SKM-1 (cell line): ENCODE measurements around the gene COPE.
"Not testable (repeated sequence)": the region's sequence is repeated elsewhere in the genome, so short reads cannot be mapped to it uniquely, and the experiment has no call there.

Experiments
- DNase-seq: peaks from one replicate; lab custom pipeline; 2025; ENCODE audit not compliant: unreplicated experiment; lab: John Stamatoyannopoulos, UW

Gene COPE

DNA sequence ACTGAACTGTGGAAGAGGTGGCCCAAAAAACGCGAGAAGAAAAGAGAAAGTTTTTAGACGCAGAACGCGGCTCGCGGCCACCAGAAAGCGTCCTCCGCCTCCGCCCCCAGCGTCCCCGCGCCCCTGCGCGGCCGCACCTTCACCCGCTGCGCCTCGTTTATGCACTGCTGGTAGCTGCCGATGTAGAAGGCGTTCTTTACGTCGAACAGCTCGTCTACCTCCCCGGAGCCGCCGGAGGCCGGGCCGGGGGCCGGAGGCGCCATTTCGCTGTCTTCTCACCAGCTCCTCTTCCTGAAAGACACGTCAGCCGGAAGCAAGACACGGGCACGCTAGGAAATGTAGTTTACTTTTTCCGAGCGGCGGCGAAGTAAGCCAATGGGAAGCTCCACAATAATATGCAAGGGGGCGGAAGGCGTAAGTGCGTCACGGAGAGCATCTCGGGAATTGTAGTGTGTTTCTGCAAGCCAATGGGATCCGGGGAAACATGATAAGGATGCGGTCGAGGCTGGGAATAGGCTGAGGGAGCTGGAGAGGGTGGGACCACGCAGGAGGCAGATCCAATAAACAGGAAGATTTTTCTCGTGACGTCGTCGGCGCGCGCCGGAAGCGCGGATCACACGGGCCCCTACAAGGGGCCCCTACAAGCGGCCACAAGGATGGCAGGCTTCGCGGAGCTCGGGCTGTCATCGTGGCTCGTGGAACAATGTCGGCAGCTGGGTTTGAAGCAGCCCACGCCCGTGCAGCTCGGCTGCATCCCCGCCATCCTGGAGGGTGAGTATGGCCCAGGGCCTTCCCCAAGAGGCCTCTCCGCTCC, at the start of gene COPE, which contains the start of gene DDX49:
COPE (minus strand) TSS at position 302 of the 814 bp plus-strand sequence; CDS start at position 263, 39 bp downstream.
DDX49 (plus strand) TSS at position 630 of the 814 bp plus-strand sequence; CDS start at position 657, 27 bp downstream.
- peak; percentile 100 for DNase-seq

DNA sequence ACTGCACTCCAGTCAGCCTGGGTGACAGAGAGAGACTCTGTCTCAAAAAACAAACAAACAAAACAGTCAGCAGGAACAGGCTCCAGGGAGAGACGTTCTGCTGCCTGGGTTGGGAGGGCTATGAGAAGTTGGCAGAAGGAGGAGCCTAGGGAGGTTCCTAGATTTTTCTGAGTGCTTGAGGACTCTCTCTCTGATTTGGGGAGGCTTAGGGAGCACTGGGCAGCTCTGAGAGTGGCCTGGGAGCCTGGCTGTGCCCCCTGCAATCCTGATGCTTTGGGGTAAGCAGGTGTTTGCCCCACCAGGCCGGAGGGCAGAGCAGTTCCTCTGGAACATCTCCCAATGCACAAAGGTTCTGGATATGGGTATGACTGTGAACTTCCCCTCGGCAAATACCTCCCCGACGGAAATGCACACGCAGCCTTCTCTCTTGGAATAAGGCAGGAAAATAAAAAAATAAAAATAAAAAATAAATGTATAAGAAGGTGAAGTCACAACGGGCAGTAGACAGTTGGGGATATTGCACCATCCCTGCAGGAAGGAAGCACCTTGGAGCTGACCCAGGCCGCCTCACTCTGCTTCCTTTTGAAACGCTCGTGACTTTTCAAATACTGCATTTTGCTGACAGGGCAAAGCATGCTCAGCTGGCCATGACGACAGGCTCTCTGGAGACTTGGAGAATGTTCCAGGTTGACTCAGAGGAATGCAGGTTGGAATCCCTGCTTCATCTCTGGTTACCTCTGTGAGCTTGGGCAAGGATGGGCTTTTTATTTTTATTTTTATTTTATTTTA, 48.4 kb upstream of the COPE start:
- peak; percentile 67 for DNase-seq

DNA sequence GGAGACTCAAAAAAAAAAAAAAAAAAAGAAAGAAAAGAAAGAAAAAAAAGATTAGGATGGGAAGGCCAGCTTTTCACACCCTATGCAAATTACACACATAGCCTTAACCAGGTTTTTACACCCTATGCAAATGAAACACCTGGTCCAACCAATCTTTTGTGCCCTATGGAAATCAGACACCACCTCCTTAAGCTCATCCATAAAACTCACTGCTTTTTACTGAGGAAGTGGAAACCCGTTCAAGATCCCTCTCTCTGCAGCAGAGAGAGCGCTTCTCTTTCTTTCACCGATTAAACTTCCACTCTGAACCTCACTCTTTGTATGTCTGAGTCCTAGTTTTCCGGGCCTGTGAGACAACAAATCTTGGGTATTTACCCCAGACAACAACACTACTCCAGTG, 47.1 kb upstream of the COPE start:
- DNase-seq, result no peak

DNA sequence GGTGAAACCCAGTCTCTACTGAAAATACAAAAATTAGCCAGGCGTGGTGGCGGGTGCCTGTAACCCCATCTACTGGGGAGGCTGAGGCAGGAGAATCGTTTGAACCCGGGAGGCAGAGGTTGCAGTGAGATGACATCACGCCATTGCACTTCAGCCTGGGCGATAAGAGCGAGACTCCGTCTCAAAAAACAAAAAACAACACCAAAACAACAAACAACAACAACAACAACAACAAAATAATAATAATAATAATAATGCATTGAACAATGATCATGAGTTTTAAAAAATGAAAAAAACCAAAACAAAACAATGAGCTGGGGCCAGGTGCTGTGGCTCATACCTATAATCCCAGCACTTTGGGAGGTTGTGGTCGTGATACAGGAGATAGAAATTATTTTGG, 44.9 kb upstream of the COPE start:
- DNase-seq, result no peak

DNA sequence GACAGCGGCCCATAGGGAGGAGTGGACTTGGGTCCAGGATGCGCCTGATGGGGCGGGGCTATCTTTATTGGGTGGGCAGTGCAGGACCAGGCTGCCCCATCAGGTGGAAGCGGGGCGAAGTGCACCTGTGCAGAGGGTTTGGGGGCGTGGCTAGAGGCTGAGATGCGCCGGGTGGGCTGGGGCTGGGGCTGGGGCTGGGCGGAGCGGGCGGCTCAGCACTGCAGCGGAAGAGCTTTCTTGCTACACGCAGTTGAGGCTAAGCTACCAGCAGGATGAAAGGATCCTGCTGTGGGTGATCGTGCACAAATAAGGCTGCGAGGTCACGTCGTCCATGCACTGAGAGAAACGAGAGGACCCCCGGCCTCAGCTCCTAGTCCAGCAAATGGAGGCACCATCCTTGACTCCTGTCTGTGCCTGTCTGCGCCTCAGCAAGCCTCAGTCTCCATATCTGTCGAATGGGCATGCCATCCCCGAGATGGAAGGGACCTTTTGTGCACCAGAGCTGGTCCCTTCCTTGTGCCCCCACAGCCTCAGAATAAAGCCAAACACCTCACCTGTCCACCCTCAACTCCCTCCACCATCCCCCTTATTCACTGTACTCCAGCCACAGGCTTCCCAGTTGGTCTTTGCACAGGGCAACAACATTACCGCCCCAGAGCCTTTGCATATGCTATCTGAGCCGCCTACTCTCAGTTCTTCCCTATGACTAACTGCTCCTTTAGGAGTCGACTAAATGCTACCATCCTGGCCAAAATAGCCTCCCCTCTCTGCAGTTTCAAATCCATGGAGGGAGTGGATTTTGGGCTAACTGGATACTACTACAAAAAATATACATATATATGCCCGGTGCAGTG, 42.8 kb upstream of the COPE start:
- no peak for DNase-seq

DNA sequence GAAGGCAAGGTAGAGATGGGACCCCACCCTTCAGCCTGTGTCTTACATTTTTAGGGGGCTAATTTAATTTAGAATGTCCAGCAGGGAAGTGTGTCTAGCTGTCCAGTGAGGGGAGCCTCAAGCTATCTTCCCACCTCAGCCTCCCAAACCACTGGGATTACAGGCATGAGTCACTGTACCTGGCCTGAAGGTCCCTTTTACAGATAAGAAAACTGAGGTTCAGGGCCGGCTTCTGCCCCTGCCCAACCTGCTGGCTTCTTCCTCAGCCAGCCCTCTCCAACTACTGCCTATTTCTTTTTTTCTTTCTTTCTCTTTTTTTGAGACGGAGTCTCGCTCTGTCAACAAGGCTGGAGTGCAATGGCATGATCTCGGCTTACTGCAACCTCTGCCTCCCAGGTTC, 41.2 kb upstream of the COPE start:
- DNase-seq, result no peak

DNA sequence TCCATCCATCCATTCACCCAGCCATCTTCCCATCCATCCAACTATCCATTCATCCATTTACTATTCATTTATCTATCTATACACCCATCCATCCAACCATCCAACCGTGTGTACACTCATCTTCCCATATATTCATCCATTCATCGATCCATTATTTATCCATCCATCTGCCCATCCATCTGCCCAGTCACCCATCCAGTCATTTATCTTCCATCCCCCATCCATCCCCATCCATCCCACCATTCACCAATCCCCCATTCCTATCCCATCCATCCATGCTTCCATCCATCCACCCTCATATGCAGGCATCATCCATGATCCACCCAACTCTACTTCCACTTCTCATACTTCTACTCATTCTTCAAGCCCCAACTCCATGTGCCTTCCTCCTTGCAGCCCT, 35.9 kb upstream of the COPE start:
- no peak for DNase-seq

DNA sequence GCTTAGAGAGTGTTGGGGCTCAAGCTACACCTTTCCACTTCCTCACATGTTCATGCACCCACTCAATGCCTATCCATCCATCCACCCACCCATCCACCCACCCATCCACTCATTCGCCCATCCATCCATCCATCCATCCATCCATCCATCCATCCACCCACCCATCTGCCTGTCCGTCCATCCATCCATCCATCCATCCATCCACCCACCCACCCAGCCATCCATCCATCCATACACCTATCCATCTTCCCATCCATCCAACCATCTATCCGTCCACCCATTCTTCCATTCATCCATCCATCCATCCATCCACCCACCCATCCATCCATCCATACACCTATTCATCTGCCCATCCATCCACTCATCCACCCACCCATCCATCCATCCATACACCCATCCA, 34.9 kb upstream of the COPE start:
- DNase-seq, result no peak

DNA sequence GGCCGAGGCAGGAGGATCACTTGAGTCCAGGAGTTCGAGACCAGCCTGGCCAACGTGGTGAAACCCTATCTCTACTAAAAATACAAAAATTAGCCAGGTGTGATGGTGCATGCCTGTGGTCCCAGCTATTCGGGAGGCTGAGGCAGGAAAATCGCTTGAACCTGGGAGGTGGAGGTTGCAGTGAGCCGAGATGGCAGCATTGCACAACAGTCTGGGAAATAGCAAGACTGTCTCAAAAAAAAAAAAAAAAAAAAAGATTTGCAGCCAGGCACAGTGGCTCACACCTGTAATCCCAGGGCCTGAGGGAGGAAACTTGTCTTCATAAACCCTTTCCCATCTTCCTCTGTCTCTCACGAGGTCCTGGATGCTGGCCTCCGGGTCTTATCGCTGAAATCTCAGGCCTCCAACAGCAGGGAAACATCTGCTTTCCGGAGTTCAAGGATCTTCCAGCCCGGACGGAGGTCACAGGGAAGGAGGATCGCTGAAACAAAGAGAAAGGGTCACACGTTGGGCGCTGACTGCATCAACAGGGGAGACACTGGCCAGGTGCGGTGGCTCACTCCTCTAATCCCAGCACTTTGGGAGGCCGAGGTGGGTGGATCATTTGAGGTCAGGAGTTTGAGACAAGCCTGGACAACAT, 33.3 kb upstream of the COPE start:
- DNase-seq, result not testable (repeated sequence)

DNA sequence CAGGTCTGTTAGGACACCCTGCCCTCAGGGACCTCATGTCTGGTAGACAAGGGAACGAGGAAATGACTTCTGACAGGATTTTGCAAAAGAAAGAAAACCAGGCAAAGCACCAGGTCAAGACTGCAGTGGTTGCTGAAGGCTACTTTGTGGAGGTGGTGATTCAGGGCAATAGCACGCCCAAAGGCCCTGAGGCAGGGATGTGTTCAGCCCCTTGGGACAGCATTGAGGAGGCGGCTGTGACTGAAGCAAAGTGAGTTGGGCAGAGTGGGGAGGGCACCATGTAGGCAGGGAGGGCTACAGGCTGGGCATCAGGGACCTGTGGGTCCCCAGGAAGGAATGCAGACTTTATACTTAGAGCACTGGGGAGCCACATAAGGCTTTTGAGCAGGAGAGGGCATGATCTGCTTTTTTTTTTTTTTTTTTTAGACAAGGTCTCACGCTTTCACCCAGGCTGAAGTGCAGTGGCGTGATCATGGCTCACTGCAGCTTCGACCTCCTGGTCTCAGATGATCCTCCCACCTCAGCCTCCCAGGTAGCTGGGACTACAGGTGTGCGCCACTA, 32.6 kb upstream of the COPE start:
- DNase-seq, result no peak

DNA sequence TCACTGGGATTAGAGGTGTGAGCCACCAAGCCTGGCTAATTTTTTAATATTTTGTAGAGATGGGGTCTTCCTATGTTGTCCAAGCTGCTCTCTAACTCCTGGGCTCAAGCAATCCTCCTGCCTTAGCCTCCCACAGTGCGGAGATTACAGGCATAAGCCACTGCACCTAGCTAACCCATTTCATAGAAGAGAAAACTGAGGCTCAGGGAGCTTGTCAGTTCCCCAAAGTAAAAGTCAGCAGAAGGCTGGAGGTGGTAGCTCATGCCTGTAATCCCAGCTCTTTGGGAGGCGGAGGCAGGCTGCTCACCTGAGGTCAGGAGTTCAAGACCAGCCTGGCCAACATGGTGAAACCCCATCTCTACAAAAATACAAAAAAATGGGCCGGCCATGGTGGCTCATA, 30.7 kb upstream of the COPE start:
- no peak for DNase-seq

DNA sequence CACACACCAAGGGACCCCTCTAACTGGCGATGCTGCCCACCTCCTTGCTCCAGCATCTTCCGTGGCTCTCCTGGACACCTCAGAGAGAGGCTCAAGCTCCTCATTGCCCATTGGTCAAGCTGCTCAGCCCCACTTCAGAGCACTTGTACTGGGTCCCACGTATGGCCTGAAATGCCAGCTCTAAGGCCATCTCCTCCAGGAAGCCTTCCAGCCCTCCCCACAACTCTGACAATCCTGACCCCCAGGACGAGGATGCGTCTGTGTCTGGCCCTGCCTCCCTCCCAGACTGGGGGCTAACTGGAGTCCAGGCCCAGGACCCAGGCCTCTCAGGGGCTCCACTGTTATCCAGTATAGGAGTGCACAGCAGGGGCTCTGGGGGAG, 29.8 kb upstream of the COPE start:
- DNase-seq, result no peak

DNA sequence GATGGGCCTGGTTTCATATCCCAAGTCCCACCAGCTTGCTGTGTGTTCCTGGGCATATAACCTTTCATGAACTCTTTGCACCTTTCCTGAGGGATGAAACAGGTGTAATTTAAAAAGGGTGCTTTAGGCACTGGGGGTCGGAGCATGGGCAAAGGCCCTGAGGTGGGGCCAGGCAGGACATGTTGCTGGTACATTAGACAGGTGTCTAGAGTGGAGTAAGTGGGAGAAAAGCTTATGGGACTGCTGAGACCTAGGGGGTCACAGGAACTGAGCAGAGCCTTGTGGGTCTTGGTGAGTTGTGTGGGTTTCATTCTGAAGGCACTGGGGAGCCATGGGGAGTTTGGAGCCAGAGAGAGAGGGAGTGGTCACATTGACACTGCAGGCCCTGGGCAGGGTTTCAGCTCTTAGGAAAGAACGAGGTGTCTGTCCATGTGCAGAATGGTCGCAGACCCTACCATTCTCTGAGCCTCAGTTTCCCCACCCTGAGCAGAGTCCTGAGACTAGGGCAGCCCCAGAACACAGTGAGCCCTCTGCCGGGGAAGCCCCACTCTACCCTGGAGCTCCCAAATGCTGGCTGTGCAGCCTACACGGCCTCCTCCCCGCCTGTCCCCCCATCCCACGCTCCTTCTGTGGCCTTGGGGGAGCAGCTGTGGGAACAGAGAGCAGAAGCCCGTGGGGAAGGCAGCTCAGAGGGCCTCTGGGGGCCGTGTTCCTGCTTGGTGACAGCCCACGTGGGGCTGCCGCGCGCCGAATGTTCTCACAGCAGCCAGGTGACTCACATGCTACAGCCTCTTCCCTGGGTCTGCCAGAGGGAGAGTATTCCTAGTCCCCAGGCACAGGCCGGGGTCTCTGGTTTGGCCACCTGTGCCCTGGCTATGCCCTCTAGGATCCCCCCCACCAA, 29.1 kb upstream of the COPE start:
- DNase-seq, result no peak

DNA sequence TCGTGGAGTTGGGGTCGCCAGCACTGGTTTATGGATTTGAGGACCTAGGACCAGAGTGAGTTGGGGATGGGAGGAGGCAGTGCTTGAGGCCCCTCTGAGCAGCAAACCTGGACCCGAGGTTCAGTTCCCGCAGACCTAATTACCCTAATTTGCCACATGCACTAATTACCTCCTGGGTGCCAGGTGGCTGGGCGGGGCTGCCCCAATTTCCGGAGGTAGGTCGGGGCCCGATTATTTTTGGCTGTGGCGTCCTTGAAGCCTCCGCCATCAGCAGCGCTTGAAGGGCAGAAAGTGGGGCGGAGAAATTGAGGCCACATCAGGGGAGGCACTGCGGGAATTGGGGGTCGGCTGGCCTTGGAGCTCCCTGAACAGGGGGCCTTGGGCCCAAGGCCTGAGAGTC, 27.7 kb upstream of the COPE start:
- DNase-seq, result no peak

DNA sequence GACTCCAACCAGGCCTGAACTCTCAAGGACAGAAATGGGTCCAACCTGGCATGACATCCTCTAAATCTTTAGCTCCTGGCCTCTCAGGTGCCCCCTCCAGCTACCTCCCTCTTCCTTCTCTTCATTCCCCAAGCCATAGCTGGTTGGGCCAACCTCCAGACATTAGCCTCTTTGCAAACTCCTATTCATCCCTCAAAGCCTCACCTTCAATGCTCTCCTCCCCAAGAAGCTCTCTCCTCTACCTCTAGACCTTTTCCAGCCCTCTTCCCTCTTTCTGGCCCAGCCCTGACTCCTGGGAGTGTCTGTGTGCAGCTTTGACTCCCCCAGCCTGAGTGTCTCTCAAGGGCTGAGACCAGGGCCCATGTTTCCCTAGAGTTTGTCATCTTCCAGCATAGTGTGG, 27.1 kb upstream of the COPE start:
- no peak for DNase-seq

DNA sequence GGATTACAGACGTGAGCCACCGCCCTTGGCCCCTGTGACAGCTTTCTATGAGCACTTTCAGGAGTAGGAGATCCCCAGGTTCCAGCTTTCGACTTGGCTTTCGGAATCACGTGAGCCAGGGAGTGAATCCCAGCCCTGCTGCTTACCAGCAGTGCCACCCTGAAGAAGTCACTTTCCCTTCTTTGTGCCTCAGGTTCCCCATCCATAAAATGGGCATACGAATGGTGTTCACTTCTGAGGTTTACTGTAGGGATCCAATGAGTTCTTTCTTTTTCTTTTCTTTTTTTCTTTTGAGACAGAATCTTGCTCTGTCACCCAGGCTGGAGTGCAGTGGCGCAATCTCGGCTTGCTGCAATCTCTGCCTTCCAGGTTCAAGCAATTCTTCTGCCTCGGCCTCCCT, 26.1 kb upstream of the COPE start:
- DNase-seq, result no peak

DNA sequence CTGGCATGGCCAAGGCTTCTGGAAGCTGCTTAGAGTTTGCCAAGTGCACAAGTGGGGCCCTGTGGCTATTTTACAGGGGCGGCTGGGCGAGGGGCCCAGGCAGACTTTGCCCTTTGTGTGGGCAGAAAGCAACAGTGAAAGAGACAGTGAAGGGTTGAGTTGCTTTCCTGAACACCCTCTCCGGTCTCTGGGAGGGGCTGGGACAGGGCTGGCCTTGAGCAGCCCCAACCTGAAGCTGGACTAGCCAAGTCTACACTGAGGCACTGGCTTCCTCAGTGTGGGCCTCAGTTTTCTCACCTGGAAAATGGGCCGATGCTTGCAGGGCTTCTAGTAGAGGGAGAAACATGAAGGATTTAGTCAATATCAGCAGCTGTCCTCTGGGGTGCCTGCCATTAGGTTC, 24.3 kb upstream of the COPE start:
- DNase-seq, result no peak

DNA sequence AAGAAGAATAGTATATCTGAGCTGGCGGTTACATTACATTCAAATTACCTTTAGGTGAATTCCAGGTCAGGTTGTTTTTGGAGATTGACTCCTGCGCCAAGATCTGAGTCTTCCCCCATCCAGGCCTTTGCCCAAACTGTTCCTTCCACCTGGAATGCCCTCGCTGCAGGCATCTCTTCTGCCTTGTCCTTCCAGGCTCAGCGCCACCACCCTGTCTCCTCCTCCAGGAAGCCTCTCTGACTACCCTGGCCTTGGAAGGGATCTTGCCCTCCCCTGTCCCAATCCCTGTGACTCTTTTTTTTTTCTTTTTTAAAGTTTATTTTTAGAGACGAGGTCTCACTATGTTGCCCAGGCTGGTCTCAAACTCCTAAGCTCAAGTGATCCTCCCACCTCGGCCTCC, 23.5 kb upstream of the COPE start:
- DNase-seq, result no peak

DNA sequence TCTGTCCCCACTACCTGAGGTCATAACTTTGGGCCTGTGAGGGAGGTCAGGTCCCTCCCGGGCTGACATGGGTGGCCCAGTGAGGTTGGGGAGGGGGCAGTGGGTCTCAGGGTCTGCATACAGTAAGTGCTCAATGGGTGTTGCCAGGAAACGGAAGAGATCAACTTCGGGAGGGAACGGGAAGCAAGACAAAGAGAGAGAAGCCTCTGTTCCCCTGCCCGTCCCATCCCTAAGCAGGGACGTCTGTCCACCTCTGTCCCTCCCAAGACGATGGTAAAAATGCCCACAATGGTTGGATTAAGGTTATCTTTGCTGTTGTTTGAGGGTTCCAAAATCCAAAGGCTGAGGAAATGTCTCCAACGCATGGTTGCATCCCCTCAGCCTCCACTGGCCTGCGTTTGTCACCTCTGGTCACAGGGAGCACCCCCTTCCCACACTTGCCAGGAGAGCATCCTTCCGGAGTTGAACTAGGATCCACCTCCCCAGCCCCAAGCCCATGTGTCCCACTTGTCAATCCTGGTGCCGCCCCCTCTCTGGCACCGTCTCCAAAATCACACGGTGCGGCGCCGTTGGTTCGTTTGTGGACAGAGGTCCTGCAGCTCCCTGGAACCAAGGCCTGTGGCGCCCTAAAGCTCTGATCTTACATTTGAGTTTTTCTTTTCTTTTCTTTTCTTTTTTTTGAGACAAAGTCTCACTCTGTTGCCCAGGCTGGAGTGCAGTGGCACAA, 22.6 kb upstream of the COPE start:
- DNase-seq, result no peak
